Activated B cell treated with CpG ODN at 0.5 μM for 24 hours (primary cell): Measurements from ENCODE around the gene SIGLEC15. TPM values are rescaled to one million over a fixed set of nuclear protein-coding genes. Genes with fewer than 3 reads are reported as not detected.

Source experiments
- ATAC-seq: fragments of 200-7000 bp; cut with Tn5 transposase; one replicate; pipeline ENCODE4 v1.10.0; 2021; ENCODE audit warnings: low read depth, mild to moderate bottlenecking, moderate library complexity
- CTCF ChIA-PET: fragments of 350-600 bp; sonication (Branson Sonifier 250); formaldehyde crosslinking; loops from one replicate; lab custom pipeline; 2021; ENCODE audit warnings: antibody characterized with exemption; lab: Charles Lee
- POLR2A ChIA-PET: fragments of 350-600 bp; sonication (Branson Sonifier 250); formaldehyde crosslinking; loops from one replicate; lab custom pipeline; 2021; ENCODE audit warnings: antibody characterized with exemption; lab: Charles Lee
- DNase-seq: peaks from one replicate; pipeline ENCODE4 v3.0.0; 2022
- H3K27ac Mint-ChIP-seq: one replicate; pipeline ENCODE4 v1.8.0; 2020; ENCODE audit warnings: mixed read lengths
- H3K27me3 Mint-ChIP-seq: one replicate; pipeline ENCODE4 v1.8.0; 2021; ENCODE audit warnings: mixed read lengths
- H3K36me3 Mint-ChIP-seq: one replicate; pipeline ENCODE4 v1.8.0; 2021; ENCODE audit warnings: low read depth, mixed read lengths
- H3K4me1 Mint-ChIP-seq: one replicate; pipeline ENCODE4 v1.8.0; 2021; ENCODE audit warnings: mixed read lengths
- H3K4me3 Mint-ChIP-seq: one replicate; pipeline ENCODE4 v1.8.0; 2020; ENCODE audit warnings: mild to moderate bottlenecking, mixed read lengths
- H3K9me3 Mint-ChIP-seq: one replicate; pipeline ENCODE4 v1.8.0; 2020; ENCODE audit warnings: mixed read lengths
- intact Hi-C: fragments of 100-400 bp; cut with micrococcal nuclease; formaldehyde crosslinking; loops from one replicate; pipeline ENCODE4 v1.15.1; 2024
- total RNA-seq: library from RNA; stranded (reverse); gene quantifications from 2 replicates; pipeline ENCODE4 v1.2.3, GENCODE V29; 2022
- TF ChIP-seq, protein P1 (sequence below): fragments of 200-600 bp; IDR thresholded peaks from one replicate; pipeline ENCODE4 v1.8.0; 2022; ENCODE audit warnings: antibody characterized with exemption, mild to moderate bottlenecking

The SIGLEC15 gene
- total RNA-seq, 1 donor from 2014 or later, result not detected

DNA sequence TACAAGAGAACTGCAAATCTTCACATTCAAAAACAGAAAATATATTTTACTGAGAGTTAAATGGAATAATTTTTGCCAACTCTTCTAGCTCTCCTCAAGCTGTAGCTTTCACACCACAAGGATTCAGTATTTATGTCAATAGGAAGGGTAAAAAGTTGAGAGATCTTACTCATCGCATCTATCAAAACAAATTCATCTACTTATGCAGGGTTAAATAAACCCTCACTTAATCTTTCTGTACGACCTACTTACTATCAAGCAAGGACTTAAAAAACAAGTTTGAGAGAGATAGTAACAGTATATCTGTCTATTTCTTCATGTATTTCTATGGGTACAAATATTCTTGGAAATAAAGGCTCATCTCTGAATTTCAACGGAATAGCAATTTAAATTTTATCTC, 35.5 kb downstream of the SIGLEC15 start:
- no peaks in the 10 kb centered on the region for H3K27me3 Mint-ChIP-seq

DNA sequence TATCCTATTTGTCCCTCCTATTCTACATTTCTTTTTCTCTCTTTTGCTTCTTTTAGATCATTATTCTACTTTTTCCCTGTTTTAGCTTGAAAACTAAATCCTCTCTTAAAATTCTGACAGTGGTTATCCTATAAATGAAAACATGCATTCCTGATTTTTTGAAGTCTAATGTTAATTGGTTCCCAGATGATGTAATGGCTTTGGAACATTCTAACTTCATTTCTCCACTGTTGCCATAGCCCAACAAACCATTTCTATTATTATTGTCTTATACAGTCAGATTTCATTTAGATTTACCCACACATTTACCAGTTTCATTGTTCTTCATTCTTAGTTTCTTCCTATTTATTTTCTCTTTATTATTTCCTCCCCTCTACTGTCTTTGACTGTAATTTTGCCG, 36.5 kb downstream of the SIGLEC15 start:
- TF ChIP-seq, protein P1, sequence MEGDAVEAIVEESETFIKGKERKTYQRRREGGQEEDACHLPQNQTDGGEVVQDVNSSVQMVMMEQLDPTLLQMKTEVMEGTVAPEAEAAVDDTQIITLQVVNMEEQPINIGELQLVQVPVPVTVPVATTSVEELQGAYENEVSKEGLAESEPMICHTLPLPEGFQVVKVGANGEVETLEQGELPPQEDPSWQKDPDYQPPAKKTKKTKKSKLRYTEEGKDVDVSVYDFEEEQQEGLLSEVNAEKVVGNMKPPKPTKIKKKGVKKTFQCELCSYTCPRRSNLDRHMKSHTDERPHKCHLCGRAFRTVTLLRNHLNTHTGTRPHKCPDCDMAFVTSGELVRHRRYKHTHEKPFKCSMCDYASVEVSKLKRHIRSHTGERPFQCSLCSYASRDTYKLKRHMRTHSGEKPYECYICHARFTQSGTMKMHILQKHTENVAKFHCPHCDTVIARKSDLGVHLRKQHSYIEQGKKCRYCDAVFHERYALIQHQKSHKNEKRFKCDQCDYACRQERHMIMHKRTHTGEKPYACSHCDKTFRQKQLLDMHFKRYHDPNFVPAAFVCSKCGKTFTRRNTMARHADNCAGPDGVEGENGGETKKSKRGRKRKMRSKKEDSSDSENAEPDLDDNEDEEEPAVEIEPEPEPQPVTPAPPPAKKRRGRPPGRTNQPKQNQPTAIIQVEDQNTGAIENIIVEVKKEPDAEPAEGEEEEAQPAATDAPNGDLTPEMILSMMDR, result no peak
- ChIA-PET POLR2A (no interaction called here), CTCF (no interaction called here)
- intact Hi-C loops, result no loop called here
- DNase-seq, result no peak
- H3K27me3 Mint-ChIP-seq, result no peaks in the 10 kb centered on the region
- no peaks in the 10 kb centered on the region for H3K9me3 Mint-ChIP-seq
- H3K36me3 Mint-ChIP-seq, result peaks cover 93% of the 10 kb centered on the region
- no peak overlapping the region for H3K4me3 Mint-ChIP-seq
- no peak for ATAC-seq
- no peak overlapping the region for H3K27ac Mint-ChIP-seq
- no peaks in the 10 kb centered on the region for H3K4me1 Mint-ChIP-seq

More for the DNA sequence above, 35.5 kb downstream of the SIGLEC15 start:
- Mint-ChIP-seq H3K4me1 (no peaks in the 10 kb centered on the region), H3K27ac (no peak overlapping the region), H3K9me3 (no peaks in the 10 kb centered on the region), H3K4me3 (no peak overlapping the region), H3K36me3 (peaks cover 93% of the 10 kb centered on the region)
- TF ChIP-seq, protein P1, result no peak
- ChIA-PET CTCF (interaction anchor here (0.7 kb wide), 1 partner anchor 17 kb away, joined by 3 read pairs; no protein-coding TSS in a partner anchor), POLR2A (no interaction called here)
- DNase-seq (no peak), ATAC-seq (no peak)
- intact Hi-C loops, result no loop called here

DNA sequence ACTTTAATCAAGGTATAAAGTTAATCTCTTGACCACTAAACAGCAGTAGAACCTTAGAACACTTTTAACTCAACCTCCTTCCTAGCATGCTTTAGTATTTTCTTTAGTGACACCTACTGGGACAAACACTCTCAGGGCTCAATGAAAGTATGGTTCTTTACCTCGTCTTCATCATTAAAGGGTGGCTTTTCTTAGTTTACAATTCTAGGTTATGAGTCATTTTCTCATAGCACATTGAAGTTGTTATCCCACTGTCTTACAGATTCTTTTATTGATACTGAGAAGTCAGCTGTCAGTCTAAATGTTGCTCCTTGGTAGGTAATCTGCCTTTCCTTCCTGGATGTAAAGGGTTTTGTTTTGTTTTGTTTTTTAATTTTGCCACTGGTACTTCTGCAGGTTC, 38.0 kb downstream of the SIGLEC15 start:
- no peak for DNase-seq
- peaks cover 92% of the 10 kb centered on the region for H3K36me3 Mint-ChIP-seq
- H3K4me3 Mint-ChIP-seq, result no peak overlapping the region
- TF ChIP-seq, protein P1, result no peak
- no peak overlapping the region for H3K27ac Mint-ChIP-seq
- ChIA-PET CTCF (no interaction called here), POLR2A (no interaction called here)
- H3K4me1 Mint-ChIP-seq, result no peaks in the 10 kb centered on the region
- ATAC-seq, result no peak
- H3K9me3 Mint-ChIP-seq, result no peaks in the 10 kb centered on the region
- no peaks in the 10 kb centered on the region for H3K27me3 Mint-ChIP-seq
- intact Hi-C loops, result no loop called here

DNA sequence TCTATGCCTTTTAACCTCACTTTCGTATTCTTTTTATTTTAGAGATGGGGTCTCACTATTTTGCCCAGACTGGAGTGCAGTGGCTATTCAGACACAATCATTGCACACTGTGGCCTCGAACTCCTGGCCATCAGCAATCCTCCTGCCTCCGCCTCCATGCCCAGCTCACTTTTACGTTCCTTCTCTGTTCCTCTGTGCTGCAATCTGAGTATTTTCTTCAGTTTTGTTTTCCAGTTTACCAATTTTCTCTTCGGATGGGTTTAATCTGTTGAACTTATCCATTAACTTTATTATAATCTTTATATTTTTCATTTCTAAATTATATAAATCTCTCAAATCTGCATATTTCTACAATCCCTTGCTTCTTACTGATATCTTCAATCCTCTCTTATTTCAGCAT, 38.6 kb downstream of the SIGLEC15 start:
- Mint-ChIP-seq H3K9me3 (no peaks in the 10 kb centered on the region), H3K4me3 (no peak overlapping the region), H3K27ac (no peak overlapping the region), H3K27me3 (no peaks in the 10 kb centered on the region), H3K36me3 (peaks cover 87% of the 10 kb centered on the region), H3K4me1 (no peaks in the 10 kb centered on the region)
- TF ChIP-seq, protein P1, result no peak
- ChIA-PET POLR2A (no interaction called here), CTCF (interaction anchor here (1.1 kb wide), 1 partner anchor 16 kb away, joined by 3 read pairs; no protein-coding TSS in a partner anchor)
- no peak for ATAC-seq
- intact Hi-C loops, result loop anchor here (2.0 kb wide), 1 partner anchor 15 kb away; no protein-coding TSS in a partner anchor
- no peak for DNase-seq

DNA sequence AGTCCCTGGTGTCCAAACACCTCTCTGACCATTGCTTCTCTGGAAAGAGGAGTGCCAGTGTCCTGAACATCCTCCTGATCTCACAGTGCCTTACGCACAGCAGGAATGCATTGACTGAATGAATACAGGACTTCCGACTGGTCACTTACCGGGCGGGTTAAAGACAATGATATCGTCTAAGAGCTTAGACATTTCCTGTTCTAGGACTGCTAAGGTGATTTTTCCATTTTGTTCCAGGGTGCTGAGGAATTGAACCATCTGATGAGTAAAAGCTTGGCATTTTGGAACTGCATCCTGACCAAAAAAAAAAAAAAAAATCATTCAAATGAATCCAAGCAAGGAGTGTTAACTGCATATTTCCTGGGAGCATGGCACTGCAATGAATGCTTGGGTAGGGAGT, 40.0 kb downstream of the SIGLEC15 start:
- TF ChIP-seq, protein P1, result no peak
- Mint-ChIP-seq H3K36me3 (peaks cover 87% of the 10 kb centered on the region), H3K4me3 (no peak overlapping the region), H3K4me1 (no peaks in the 10 kb centered on the region), H3K27ac (no peak overlapping the region), H3K9me3 (no peaks in the 10 kb centered on the region), H3K27me3 (no peaks in the 10 kb centered on the region)
- ATAC-seq (no peak), DNase-seq (no peak)
- ChIA-PET CTCF (no interaction called here), POLR2A (no interaction called here)
- intact Hi-C loops, result loop anchor here (2.0 kb wide), 1 partner anchor 13 kb away; no protein-coding TSS in a partner anchor
